GM18870 (cell line): ENCODE data around the gene BNC1.
"Not testable (repeated sequence)": the region's sequence is repeated elsewhere in the genome, so short reads cannot be mapped to it uniquely, and the experiment has no call there.

Experiments used
- ATAC-seq: cut with Tn5 transposase; IDR thresholded peaks from one replicate; pipeline ENCODE4 v1.9.1; 2021; ENCODE audit warnings: moderate library complexity; ENCODE audit not compliant: unreplicated experiment

Gene BNC1

GRCh38 chr15:83249030-83249343, 35.5 kb downstream of the BNC1 start:
- ATAC-seq = no peak

DNA sequence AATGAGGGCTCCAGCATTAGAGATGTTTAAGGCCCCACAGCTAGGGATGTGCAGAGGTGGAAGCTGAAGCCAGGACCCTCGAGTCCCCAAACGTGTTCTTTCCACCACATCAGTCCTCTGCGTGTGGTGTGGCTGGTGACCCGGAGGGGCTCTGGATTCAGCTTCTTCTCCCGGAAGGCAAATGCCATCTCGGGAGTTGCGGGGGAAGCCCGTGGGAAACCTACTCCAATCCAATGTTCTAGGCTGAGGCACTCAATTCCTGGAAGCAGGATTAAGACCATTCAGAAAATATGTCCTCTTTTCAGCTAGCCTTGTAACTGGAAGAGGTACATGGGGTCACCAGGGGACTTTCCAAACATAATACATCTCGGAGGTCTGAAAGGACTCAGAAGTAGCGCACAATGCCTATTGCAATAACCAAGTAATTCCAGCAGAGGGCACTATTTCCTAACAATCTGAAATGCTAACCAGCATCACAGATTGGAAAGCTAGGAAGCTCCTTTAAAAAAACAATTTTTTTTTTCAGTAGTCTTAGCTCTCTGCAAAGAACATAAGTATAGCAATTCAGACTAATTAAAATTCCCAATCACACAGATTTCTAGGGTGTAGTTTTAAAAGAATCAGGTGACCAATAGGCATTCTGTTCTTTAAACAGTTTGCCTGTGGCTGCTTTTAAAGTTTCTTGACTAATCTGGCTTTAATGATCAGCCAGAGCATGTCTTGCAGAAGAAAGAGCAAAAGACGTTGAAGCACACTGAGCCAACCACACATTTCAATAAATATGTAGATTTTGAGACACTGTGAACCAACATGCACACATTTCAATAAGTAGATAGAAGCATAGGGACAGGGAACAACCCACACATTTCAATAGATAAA, 36.1 kb downstream of the BNC1 start:
- ATAC-seq = no peak

DNA sequence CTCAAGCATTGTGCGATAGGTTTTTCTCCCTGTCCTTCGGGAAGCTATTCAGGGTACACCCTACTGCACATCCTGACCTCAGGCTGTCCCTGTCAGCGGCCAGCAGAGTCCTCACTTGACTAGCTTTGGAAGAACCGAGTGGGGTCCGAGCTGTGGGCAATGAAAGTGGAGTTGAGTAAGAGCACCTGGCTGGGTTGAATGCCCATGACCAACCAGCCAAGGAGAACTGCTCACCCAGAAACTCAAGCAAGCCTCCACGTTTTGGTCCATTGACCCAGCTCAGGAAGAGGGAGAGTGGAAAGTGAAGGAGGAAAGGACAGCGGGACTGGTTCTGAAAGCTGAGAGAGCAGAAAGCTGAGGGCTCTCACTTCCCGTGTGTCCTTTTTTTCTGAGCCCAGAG, 40.8 kb downstream of the BNC1 start:
- ATAC-seq = no peak

GRCh38 chr15:83230242-83230641, 54.2 kb downstream of the BNC1 start:
- ATAC-seq = no peak

- ATAC-seq = no peak
These were observed 59.0 kb downstream of the BNC1 start for GRCh38 chr15:83225449-83225848.

GRCh38 chr15:83221781-83222180, 62.7 kb downstream of the BNC1 start:
- ATAC-seq = not testable (repeated sequence)

GRCh38 chr15:83219026-83219425, 65.4 kb downstream of the BNC1 start:
- ATAC-seq = no peak

GRCh38 chr15:83215306-83215705, 69.2 kb downstream of the BNC1 start:
- no peak for ATAC-seq

- no peak for ATAC-seq
These were observed 73.8 kb downstream of the BNC1 start for GRCh38 chr15:83210619-83211018.

- ATAC-seq = no peak
These were observed 75.1 kb downstream of the BNC1 start for GRCh38 chr15:83209333-83209732.

DNA sequence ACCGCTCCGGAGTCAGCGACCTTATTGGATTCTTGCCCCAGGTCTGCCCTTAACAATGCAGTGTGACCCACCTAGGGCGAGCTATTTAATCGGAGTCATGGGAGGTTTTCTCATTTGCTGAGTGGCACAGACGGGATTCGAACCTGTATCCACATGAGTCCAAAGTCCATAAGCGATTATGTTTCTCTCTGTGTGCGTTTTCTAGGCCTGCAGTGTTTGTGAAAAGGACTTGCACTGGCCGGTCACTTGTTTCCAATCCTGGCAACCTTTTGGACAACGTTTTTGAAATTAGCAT, 76.2 kb downstream of the BNC1 start:
- ATAC-seq = no peak

DNA sequence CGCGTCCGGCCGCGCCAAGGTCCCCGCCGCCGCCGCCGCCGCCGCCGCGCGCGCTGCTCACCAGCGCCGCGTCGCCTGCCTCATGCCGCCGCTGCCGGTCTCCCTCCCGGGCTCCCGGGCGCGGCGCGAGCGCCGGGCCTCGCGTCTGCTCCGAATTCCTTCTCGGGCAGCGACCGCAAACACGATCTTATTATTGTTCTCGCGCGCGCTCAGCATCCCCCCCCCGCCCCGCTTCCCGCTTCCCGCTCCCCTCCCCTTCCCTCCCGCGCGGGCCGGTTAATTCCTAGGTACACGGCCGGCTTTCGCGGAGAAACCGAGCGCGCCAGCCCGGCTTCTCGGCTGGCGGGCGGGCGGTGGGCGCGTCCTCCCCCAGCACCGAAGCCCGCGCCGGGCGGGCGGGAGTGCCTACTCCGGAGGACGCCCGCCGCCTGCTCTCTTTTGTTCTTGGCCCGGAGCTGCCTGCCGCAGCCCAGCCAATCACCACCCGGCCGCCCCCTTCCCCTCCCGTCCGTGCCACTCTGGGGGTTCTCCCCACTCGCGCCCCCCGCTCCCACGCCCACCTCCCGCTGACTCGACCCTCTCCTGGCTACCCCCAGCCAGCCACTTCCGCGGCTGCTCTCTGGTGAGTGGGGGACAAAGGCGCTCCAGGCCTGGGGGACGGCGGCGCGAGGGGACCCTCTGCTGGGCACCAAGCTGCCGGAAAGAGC, 76.7 kb downstream of the BNC1 start, which contains the start of gene HDGFL3:
Gene HDGFL3 (minus strand): TSS at position 164 of the 707 bp plus-strand sequence. CDS start 409 bp downstream, outside the sequence.
- ATAC-seq = no peak

GRCh38 chr15:83207009-83207659, 77.3 kb downstream of the BNC1 start:
- ATAC-seq = no peak

DNA sequence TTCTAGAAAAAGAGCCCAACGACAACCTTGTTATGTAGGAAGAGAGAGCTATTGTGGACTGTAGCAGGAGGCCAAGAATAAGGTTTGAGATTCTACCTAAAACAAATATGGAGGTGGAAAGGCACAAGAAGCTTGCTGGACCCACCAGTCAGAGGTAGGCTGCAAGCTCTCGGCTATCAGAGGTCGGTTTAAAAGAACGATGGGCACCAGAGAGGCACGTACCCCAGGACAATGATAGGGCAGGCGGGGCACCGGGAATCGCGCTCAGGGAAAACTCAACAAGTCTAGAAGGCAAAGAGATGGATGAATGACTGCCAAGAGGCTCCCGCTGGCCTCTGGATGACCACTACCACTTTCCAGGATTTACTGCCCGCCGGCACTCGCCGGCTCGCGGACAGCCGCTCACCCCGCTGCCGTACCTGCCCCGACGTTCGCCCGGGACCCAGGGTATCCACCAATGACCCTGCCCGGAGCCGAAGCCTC, 77.9 kb downstream of the BNC1 start:
- ATAC-seq = no peak
